GM19468 (cell line): ENCODE results near the gene DMRTB1.

Experiments
- ATAC-seq: cut with Tn5 transposase; IDR thresholded peaks from one replicate; pipeline ENCODE4 v1.9.1; 2021; ENCODE audit warnings: mild to moderate bottlenecking, moderate library complexity, moderate number of reproducible peaks; ENCODE audit not compliant: unreplicated experiment; ENCODE audit errors: extremely low read depth

Gene DMRTB1

DNA sequence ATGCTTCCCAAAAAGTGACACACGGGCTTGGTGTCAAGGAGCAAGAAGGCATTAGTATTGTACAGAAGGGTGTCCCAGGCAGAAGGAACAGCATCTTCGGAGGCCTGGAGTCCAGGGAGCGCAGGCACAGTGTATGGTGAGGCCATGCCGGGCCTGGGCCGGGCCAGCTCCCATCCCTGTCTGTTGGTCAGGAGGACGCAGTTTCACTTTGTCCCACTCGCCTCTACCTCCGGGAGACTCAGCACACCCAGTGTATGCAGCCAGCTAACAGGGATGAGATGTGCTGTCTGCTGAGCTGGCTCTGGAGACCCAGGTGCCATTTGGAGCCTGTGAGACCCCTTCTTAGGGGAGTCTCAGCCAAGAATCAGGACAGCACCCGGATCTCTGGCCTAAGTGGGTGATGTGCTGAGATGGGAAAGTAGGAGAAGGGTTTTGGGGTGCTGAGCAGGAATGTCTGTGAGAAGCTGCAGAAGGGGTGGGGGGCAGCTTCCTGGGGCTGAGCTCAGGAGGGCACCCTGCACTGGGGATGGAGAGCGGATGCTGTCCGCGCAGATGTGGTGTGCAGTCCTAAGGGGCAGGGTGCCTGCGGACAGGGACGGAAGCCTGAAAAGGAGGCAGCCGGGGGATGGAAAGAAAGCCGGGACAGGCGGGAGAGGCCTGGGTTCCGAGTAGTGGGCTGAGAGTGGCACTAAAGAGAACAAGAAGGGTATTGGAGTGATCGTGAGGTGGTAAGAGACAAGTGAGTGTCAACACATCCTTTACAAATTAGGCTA lies 25.7 kb downstream of the DMRTB1 start:
- ATAC-seq: no peak

DNA sequence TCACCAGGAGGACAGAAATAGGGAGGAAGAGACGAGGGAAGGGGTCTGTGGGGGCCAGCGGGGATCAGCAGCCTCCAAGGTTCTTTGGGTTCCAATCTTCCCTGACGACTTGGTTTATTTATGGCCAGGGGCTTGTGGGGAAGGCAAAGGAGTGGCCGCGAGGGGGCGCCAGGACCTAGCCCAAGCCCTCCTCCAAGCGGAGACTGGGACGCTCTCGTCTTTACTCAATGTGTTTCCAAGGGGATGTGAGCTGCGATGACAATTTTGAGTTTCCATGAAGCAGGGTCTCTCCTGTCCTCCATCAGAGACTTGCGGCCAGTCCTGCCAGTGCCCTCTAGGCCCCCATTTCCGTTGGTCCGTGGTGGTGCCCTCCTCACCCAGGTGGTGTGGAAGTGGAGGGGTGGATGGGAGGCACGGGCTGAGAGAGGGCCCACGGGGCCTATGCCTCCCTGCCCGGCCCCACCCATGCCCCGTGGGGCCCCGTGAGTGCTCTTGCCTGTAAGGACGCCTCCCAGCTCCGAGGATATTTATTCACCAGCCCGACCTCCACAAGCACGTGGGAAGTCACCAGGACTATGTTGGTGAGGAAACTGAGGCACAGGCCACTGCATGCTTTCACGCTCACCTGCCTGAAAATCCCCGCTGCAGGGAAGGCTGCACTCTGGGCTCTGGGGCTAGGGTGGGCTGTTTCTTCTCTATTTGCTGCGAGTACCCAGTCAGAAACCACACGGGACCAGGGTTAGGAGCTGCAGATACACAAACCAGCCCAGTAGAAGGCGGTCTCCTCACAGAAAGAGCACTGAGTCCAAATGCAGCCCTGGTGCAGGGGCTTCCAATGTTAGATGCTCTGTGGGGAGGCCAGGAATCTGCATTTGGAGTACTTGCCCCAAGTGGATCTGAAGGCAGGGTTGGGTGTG lies 26.5 kb downstream of the DMRTB1 start:
- ATAC-seq: no peak

DNA sequence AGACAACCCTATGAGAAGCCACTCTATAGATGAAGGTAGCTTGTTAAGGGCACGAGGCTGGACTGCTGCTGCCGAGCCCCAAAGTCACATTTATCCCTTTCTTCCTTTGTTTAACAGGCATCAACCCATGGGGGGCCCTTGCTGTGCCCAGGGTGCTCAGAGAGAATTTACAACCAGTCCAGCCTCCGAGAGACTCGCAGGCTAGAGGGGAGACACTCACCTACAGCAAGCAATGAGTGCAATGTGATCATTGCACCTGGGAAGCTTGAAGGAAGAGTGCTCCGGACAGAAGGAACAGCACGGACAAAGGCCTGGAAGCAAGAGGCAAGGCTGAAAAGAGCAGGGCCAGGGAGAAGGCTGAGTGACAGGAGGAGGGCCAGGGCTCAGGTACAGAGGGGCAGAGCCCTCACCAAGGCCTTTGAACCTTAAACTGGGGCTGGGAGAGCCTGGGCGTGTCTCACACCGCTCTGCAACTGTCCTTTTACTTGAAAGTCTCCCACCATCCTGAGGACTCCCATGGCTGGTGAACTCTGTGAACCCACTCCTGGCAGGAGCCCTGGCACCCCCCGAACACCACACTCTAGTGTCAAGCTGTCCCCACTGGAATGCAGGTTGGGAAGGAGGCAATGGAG lies 27.3 kb downstream of the DMRTB1 start:
- no peak for ATAC-seq

DNA sequence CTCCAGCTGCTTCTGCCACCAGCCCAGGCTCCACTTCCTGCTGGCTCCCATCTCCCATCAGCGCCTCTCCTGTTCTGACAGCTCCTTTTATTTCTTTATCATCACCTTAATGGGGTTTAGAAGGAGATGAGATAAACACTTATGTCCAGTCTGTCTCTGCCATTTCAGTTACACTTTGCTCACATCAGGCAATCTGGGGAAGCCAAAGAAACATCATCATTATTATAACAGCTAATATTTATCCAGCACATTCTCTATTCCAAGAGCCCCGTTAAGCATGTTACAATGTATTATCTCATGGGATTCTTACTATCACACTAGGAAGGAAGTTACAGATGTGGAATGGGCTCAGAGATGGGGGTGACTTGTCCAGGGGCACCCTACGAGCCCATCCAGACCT lies 31.2 kb downstream of the DMRTB1 start:
- ATAC-seq: no peak

DNA sequence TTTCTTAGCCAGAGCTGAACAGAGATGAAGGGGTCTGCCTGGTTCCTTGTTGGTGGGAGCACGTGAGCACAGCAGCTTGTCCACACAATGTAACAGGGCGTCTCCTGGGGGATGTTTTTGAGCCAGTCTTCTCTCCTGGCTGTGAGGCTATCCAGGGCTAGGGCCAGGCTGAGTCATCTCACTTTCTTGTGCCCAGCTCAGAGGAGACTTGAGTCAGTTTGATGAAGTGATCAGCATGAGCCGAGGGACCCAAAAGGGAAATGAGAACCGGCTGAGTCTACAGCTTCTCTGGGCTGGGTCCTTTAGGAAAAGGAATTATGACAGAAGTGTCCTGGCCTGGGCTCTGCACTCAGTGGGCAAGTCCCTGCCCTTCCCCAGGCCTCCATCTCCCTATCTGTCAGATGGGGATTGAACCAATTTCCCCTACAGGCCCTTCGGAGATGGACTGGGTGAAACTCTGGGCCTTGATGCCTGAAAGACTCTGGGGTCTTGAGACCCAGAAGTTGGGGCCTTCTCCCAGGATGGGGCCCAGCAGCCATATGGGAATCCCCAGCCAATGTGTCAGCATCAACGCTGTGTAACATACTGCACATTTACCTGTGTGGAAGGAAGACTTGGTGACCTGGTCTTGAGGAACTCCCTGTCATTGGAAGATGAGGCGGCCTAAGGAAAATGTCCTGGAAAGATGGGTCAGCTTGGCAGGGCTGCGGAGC lies 36.6 kb downstream of the DMRTB1 start:
- no peak for ATAC-seq

DNA sequence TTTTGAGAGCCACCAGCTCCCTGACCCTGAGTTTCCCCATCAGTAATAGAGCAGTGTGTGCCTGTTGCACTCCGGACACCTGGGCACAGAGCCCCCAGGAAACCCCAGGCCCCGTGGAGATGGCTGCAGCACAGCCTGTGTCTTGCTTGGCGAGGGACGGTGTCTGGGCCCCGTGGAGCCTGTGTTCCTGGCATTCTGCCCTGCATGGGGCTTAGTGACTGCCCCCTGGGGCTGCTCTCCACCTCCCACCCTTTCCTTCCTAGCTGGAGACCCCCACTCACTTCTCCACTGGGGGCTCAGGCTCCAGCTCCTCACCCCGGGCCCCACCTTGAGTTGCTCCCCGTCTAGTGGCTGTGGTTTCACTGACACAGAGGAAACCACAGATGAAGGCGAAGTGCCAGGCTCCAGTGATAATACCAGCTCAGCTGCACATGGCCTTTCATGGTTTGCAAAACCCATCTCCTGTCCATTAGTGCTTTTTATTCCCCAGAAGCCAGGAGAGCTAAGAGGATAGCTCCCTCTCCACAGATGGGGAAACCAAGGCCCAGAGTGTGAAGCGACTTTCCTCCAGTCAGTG lies 39.4 kb downstream of the DMRTB1 start:
- ATAC-seq: no peak

DNA sequence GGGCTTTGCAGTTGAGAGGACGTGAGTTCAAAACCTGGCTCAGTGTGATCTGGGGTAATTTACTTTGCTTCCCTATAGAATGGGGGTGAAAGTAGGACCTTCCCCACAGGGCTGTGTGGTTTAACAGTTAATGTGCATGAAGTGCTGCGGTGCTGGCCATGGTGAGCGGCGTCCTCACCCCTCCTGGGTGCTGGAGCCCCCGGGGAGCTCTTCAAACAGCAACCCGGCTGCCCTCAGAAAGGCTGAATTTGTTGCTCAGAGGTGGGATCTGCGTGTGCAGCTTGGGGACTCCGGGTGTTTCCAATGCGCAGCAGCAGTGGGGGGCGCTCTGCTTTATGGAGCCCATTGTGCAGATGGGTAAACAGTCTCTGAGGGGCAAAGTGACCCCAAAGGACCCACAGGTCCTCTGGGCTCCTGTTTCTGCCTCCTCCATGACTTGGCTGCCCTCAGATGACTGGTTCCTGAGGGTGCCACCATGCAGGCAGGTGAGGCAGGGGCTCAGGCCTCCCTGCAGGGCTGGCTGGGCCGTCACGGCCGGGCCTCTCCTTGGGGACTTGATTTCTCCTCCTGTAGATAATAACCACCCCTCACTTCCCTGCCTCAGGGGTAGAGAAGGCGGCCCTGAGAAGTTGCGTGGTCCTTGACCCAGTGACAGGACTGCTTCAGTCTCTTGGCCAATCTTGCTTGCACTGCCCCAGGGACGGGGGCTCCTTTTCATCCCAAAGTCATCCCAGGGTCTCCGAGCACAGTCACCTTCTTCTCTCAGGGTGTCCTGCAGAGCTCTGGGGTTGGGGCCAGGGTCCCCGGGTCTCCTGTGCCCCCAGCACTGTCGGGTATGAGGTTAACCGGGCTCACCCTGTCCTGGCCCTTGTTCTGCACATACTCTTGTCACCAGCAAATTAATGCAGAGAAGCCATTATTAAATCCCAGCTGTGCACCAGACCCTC lies 40.3 kb downstream of the DMRTB1 start:
- no peak for ATAC-seq

DNA sequence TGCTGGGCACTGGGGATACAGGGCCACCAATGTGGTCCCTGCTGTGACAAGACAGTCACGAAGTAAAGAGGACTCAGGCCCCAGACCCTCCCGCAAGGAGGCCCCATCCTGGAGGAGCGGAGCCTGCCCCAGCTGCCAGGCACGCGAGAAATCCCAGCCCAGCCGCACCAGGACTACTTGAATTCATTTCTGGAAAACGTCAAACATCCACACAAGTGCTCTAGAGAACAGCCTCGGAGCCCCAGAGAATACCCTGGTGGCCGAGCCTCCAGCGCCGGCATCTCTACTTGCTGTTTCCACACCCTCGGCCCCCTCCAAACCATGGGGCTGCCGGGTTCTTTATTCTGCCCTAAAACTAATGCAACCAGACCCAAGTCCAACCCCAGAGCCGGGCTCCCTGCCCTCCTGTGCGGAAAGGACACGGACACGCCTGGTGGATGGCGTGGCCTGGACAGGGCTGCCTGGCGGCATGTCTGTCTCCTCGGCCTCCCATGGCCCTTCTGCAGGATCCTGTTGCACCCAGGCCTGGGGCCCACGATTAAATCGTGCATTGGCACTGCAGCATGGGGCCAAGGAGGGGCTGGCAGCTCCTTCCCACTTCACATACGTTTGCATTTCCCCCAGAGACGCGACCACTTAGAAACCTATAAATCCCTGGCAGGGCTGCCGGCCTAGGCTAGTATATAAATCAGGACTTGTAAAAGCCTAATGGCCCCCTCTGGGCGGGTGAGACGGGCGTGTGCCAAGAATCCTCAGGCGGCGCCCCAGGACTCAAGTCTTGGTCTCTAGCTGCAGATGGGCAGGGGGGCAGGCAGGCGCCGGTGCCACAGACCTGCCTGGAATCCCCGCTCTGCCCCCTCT lies 41.2 kb downstream of the DMRTB1 start:
- ATAC-seq: no peak

DNA sequence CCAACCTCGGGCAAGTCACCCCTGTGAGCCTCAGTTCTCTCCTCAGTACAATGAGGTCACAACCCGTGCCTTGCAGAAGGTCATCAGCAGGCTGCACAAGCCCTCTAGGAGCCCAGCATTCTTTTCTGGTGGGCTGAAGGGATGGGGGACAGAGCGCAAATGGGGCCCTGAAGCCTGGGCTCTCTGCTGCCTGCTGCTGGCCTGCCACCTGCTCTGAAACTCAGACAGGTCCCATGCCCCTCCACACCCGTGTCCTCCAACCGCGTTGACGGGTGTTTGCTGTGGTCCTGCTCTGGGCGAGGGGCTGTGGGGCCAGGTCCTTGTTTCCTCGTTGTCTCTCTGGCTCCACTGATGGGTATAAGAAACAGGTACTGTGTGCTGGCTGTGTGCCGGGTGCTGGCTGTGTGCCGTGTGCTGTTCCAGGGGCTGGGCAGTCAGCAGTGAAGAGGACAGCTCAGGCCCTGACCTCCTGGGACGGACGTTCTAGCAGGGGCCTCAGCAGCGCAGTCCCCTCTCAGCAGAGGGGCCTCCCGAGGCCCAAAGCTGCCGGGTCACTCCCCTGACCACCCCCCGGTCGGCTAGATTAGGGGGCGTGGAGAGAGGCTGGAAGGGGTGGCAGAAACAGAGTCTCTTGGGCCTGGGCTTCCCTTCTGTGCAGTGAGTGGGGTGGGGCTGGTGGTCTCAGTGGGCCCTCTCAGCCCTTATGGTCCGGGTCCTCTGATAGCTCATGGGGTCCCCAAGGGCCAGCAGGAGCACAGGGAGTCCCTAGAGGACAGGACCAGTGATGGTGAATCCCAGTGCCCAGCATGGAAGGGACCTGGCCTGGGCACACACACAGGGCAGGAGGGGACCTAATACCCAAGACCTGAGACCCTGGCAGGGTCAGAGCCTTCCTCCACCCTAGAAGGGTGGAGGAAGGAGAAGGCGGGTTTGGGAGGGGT lies 42.1 kb downstream of the DMRTB1 start:
- ATAC-seq: no peak

DNA sequence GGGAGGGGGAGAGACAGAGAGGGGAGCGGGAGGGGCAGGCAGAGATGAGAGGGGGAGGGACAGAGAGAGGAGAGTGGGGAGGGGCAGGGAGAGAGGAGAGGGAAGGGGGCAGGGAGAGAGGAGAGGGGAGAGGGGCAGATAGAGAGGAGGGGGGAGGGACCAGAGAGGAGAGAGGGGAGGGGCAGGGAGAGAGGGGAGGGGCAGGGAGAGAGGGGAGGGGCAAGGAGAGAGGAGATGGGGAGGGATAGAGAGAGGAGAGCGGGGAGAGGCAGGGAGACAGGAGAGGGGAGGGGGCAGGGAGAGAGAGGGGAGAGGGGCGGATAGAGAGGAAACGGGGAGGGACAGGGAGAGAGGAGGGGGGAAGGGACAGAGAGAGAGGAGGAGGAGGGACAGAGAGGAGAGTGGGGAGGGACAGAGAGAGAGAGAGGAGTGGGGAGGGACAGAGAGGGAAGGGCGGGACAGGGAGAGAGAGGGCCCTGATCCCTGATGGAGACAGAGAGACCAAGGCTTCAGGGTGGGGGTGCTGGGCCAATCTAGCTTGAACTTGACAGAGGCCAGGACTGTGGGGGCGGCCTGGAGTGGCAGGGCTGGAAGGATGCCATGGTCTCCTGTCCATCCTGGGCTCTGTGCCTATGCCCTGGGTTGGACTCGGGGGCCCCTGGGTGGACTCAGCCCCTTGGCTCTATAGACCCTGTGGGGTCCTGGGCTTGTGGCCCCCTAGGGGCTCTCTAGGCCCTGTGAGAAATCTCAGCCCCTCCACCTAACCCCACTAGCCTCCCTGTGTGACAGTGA lies 43.6 kb downstream of the DMRTB1 start:
- ATAC-seq: no peak

DNA sequence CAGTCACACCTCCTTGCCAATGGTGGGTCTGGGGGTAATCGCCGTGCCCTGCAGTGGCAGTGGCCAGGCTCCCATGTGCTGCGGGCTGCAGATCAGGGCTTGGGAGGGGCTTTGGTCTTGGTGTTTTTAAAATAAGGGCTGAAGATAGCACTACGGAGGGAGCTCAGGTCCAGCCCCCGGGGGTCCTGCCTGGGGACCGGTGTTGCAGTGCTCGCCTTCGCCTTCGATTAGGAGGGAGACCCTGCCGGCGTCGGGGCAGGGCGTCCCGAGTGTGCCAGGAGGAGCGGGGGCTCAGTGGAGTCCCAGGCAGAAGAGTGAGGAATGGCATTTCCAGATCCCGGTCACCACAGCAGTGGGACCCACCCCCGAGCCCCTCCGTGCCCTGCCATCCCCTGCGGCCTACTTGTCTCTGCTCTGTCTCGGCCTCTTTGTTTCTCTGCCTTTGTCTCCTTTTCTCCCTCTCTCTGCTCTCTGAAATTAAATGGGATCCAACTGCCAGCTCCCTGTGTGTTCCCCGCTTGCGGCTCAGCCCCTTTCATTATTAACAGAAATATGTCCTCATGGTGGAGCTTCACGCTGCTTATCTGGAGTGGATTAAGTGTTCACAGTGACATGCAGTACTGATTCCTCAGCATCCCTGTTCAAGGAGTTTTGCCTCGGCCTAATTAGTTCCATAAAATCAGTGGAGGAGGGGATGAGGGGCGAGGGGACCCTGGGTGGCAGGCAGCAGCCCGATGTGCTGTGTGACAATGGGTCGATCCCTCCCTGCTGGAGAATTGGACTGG lies 44.4 kb downstream of the DMRTB1 start:
- ATAC-seq: no peak

DNA sequence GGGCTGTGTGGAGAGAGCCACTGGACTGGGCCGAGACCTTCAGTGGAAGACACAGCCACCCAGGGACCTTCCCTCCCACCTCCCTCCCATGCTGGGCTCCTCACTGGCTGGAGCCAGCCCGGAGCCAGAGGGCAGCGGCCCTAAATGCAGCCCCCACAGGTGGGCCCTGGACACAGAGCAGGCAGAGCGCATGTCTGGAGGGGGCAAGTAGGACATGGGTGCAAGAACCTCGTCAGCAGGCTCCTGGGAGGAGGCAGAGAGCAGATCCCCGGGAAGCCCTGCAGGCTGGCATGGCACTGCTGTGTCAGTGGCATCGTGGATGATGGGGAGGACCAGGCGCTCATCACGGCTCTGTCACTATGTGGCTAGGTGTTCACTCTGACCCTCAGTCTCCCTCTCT lies 45.7 kb downstream of the DMRTB1 start:
- no peak for ATAC-seq

DNA sequence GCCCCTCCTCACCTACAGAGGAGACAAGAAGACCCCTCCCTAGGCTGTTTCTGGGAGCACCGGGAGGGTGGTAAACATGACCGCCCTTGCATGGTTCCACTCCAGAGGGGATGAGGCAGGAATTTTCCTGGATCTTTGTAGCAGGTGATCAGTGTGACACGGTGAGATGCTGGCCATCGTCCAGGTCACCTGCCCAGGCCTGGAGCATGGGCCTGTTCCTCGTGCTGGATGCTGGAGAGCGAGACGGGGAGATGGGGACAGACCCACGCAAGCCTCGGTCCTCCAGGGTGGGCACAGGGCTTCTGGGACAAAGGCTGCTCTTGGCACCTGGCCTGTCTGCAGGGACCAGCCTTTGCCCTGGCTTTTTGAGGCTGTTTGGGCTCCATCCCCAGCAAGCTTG lies 46.2 kb downstream of the DMRTB1 start:
- ATAC-seq: no peak

DNA sequence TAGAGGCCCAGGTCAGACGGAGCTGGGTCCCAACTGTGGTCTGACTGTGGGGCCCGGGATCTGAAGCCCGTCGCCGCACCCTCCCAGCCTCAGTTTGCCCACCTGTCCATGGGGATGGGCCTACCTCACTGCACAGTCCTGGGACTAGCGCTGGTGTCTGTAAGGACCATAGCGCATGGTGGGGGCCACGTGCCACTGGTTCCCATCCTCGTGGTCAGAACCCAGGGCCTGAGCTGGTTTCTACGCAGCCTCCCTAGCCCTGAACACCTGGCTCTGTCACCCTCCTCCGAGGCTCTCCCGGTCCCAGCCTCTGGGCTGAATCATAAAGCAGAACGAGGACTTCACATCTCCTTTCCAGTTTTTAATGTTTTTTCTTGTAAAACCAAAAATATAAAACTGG lies 46.7 kb downstream of the DMRTB1 start:
- ATAC-seq: no peak

DNA sequence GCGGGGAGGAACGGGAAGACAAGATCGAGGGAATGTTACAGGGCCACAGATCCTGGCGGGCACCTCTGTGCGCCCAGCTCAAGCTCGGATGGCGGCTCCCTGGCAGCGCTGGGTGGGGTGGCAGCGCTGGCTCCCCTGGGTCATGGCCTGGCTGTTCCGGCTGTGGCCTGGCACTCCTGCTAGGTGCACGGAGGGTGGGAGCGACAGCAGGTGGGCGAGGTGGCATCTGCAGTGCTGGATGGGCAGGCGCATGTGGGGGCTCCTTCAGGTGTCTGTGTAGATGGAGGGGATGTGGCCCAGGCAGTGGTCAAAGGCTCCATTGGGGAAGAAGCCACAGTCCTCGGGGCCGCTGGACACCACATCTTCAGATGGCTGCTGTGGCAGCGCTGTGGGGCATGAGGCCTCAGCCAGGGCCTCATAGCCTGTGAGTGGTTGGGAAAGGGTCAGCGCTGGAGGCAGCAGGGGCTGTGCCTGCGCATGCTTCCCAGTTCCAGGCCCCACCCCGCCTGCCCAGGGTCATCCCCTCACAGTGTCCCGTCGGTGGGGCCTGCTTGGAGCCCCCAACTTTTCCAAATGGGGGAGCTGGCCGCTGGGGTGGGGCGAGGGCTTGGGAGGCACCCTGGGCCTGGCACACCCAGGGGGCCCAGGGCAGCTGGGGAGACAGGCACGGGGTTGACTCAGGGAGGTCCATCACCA lies 47.3 kb downstream of the DMRTB1 start:
- no peak for ATAC-seq
